NOMO-1 treated with dmso at 0.1 percent for 144 hours (cell line): ENCODE results near the gene ING4.

Experiments
- DNase-seq: peaks from one replicate; lab custom pipeline; 2025; ENCODE audit not compliant: unreplicated experiment; lab: John Stamatoyannopoulos, UW

Gene ING4

GRCh38 chr12:6635856-6636531, 26.9 kb downstream of the ING4 start, which contains the start of gene LPAR5:
LPAR5 (minus strand) TSS chr12:6635959; CDS start chr12:6621248, 14,711 bp downstream.
- DNase-seq = no peak

GRCh38 chr12:6635375-6635855, 27.5 kb downstream of the ING4 start:
- DNase-seq = no peak

DNA sequence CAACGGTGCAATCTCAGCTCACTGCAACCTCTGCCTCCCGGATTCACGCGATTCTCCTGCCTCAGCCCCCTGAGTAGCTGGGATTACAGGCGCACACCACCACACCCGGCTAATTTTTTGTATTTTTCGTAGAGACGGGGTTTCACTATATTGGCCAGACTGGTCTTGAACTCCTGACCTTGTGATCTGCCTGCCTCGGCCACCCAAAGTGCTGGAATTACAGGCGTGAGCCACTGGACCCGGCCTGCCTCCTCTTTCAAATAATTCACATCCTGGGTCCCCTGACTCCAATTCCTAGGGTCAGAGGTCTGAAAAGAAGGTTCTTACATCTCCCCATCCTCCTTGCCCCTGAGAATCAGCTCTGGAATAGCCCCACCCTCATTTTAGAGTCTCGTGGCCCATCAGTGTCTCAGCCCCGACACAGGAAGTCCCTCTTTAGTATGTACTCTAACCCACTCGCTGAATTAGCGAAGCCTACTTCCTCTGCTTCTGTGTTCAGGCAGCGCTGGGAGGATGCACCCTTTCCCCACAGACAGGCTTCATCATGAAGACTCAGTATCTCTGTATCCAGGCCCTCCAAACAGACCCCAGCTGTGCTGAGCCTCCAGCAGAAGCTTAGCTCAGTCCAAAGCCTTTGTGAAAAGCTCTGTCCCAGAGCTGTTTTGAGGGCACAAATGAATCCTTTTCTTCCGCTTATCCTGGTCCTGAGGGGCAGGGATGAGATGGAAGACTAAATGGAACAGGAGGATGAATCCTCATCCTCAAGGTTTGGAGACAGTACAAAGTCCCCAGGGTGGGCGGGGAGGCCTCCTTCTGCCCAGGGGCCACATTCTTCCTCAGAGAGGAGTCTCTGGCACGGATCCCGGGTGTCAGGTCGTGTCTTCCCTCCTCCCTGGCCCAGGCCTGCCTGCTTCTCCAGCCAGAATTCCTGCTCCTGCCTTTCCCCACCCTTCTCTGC, 30.6 kb downstream of the ING4 start:
- DNase-seq = peak; percentile 18

DNA sequence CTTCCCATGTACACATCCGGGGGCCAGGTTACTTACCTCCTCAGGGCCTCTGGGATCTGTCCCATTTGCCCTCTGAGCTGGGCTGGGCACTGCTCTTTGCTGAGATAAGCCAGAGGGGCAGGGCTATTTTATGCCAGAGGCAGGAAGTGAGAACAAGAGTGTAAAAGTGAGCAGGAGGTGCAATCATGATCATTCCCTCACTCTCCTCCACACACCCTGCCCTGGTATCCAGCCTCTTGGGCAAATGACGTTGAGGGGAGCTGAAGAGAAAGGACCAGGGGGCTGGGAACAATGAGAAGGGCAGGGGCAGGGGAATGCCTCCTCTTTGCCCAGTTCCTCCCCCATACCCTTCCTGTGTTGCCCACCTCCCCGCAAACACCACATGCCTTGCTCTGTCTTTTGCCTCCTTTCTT, 31.4 kb downstream of the ING4 start:
- DNase-seq = no peak

- no peak for DNase-seq
These were observed 32.2 kb downstream of the ING4 start for GRCh38 chr12:6630736-6631135.

- no peak for DNase-seq
These were observed 35.3 kb downstream of the ING4 start for GRCh38 chr12:6627616-6628015.

GRCh38 chr12:6626654-6627283, 36.1 kb downstream of the ING4 start:
- no peak for DNase-seq

GRCh38 chr12:6620885-6621274, 42.0 kb downstream of the ING4 start:
- no peak for DNase-seq

DNA sequence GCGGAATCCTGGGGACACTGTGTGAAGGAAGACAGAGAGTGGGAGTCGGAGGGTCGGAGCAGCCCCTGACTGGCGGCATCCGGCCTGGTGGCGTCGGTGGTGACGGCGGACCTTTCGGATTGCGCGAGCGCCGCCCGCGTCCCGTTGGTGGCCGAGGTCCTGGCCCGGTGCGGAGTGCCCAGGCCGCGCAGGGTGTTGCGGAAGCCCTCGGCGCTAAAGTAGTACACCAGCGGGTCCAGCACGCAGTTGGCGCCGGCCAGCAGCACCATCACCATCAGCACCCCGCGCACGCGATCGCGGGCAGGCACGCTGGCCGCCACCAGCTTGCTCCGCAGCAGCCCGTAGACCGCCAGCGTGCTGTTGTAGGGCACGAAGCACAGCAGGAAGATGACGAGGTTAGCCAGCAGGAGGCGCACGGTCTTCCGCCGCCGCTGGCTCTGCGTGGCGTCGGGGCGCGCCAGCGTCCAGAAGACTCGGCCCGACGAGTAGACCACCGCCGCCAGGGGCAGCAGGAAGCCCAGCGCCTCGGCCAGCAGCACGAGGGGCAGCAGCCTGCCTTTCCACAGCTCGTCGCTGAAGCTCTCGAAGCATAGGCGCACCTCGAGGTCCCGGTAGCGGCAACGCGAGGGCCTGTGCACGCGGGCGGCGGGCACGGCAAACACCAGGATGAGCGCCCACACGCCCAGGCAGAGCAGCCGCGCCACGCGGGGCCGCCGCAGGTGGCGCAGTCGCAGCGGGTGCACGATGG, 42.6 kb downstream of the ING4 start:
- no peak for DNase-seq

GRCh38 chr12:6618483-6619225, 44.3 kb downstream of the ING4 start:
- no peak for DNase-seq

DNA sequence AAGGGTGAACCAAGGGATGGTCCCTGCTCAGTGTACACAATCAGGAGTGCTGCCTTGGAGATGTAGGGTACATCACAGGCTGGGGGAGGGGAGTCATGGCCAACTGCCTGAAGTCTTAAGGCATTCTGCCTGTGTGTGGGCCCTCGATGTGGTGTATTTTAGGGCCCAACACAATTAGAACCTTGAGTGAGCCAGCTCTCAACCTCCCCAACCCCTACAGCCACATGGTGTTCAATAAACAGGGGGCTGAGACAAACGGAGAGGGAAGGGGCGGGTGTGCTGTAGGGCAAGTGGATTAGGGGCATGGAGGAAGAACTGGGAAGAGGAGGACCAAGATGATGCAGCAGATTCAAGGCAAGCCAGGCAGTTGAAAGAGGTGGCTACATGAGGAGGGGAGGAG, 47.1 kb downstream of the ING4 start:
- no peak for DNase-seq

- no peak for DNase-seq
These were observed 48.3 kb downstream of the ING4 start for GRCh38 chr12:6614513-6615172.

DNA sequence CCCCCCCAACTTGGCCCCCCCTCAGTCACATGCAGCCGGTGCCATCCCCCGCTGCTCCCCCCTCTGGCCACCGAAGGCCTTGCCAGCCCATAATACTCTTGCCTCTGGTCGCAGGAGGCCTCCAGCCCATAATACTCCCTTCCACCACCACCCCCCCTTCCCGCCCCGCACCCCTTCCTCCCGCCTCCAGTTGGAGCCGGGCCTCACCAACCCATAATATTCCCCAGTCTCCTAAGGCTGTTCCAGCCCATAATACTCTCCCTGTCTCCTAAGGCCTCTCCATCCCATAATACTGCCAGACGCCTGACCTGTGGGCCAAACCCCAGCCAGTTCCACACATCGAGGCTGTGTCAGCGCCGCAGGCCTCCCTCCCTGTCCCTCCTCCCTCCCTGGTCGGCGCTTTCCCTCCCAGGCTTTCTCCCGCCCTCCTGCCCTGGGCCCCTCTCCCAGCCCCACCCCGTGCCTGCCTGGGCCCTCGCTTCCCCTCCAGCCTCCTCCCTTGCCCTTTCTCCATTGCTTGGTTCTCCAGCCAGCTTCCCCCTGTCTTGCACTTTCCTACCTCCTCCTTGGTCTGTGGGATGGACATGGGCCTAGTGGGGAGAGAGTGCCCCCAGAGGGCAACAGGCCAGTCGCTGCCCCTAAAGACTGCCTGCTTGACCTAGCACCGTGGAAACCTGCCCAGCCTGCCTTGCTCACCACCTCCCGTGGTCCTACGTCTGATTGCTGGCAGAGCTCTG, 49.0 kb downstream of the ING4 start:
- DNase-seq = peak; percentile 98

DNA sequence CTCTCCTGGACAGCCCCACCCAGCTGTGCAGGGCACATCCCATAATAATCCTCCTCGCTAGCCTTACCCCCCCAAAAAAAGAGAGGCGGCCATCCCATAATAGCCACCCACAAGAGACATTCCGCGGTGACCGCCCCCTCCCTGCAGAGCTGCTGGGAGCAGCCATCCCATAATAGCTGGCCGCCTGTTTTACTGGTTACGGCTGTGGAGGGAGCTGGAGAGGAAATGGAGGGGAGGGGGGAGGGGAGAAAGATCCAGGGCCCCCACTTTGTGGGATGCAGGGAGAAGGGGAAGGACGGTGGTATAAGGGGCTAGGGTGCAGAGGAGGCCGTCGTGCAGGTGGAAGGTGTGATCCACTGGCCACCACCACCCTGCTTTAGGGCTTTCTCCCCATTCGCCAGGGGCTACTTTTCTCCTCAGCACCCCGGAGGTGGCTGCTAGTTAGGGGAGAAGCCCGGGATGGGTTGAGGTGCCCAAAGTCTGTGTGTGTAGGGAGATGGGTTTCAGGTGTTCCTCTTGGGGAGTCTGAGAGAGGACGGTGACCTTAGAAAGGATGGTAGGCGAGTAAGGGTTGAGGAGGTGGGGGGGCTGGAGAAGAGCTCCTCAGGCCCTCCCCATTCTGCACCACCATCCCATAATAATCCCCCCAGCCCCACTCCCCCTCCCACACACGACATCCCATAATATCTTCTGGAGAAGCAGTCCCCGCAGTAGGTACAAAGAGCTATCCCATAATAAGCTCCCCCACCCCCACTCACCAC, 49.7 kb downstream of the ING4 start:
- peak; percentile 50 for DNase-seq

GRCh38 chr12:6612652-6613014, 50.3 kb downstream of the ING4 start:
- DNase-seq = no peak

GRCh38 chr12:6612247-6612646, 50.7 kb downstream of the ING4 start:
- no peak for DNase-seq

- no peak for DNase-seq
These were observed 54.2 kb downstream of the ING4 start for GRCh38 chr12:6608592-6609281.
